ENCODE results near the gene MUC4.
"Not testable (repeated sequence)": the region's sequence is repeated elsewhere in the genome, so short reads cannot be mapped to it uniquely, and the experiment has no call there.

Gene MUC4

GRCh38 chr3:195715134-195715533 is 96.6 kb downstream of the MUC4 start:
- Histone ChIP-seq H3K4me2 (ENCODE audit: low read length) (no peak overlapping the region), H3K79me2 (ENCODE audit: control insufficient read depth, insufficient read depth, low read length) (no peaks in the 10 kb centered on the region), H2BK120ac (ENCODE audit: low read depth, low read length) (no peak overlapping the region), H2BK15ac (replicated peaks; ENCODE audit: low read depth) (no peak overlapping the region), H3K56ac (ENCODE audit: low read length) (no peak overlapping the region), H3K27ac (ENCODE audit: low read depth, low read length) (no peak overlapping the region), H3K9ac (ENCODE audit: low read length) (no peak overlapping the region), H3K4me3 (ENCODE audit: low read length) (no peak overlapping the region), H3K4ac (ENCODE audit: low read depth, low read length) (no peak overlapping the region), H4K5ac (ENCODE audit: low read length) (no peak overlapping the region), H4K8ac (ENCODE audit: low read depth, low read length) (no peak overlapping the region), H2BK5ac (ENCODE audit: low read length) (no peak overlapping the region), H3K79me1 (ENCODE audit: low read length) (no peaks in the 10 kb centered on the region), H3K36me3 (ENCODE audit: control insufficient read depth, insufficient read depth, low read length) (no peaks in the 10 kb centered on the region), H3K27me3 (ENCODE audit: insufficient read depth, low read length, poor library complexity) (no peaks in the 10 kb centered on the region), H3K4me1 (ENCODE audit: control insufficient read depth, low read depth, low read length) (peaks cover 4% of the 10 kb centered on the region), H3K23ac (ENCODE audit: low read length) (no peak overlapping the region), H3K18ac (ENCODE audit: low read length) (no peak overlapping the region), H2AK5ac (ENCODE audit: low read length) (no peak overlapping the region)
- no CpG with 5 or more reads among the region's 4 CpGs for WGBS (ENCODE audit: extremely low coverage, insufficient coverage, low lambda C conversion rate)
- no peak for DNase-seq

- no peak overlapping the region for H2BK5ac ChIP-seq (ENCODE audit: low read length)
- H3K36me3 ChIP-seq (ENCODE audit: control insufficient read depth, insufficient read depth, low read length): no peaks in the 10 kb centered on the region
- no peaks in the 10 kb centered on the region for H3K27me3 ChIP-seq (ENCODE audit: insufficient read depth, low read length, poor library complexity)
- no peaks in the 10 kb centered on the region for H3K79me2 ChIP-seq (ENCODE audit: control insufficient read depth, insufficient read depth, low read length)
- WGBS (ENCODE audit: extremely low coverage, insufficient coverage, low lambda C conversion rate): no CpG with 5 or more reads among the region's 6 CpGs
- no peak overlapping the region for H3K4ac ChIP-seq (ENCODE audit: low read depth, low read length)
- no peak overlapping the region for H2BK15ac ChIP-seq (replicated peaks; ENCODE audit: low read depth)
- H4K8ac ChIP-seq (ENCODE audit: low read depth, low read length): no peak overlapping the region
- DNase-seq: no peak
- no peak overlapping the region for H3K4me2 ChIP-seq (ENCODE audit: low read length)
- no peak overlapping the region for H2BK120ac ChIP-seq (ENCODE audit: low read depth, low read length)
- H3K27ac ChIP-seq (ENCODE audit: low read depth, low read length): no peak overlapping the region
- H4K5ac ChIP-seq (ENCODE audit: low read length): no peak overlapping the region
- H3K18ac ChIP-seq (ENCODE audit: low read length): no peak overlapping the region
- no peak overlapping the region for H3K23ac ChIP-seq (ENCODE audit: low read length)
- peaks cover 4% of the 10 kb centered on the region for H3K4me1 ChIP-seq (ENCODE audit: control insufficient read depth, low read depth, low read length)
- no peak overlapping the region for H2AK5ac ChIP-seq (ENCODE audit: low read length)
- H3K9ac ChIP-seq (ENCODE audit: low read length): no peak overlapping the region
- H3K56ac ChIP-seq (ENCODE audit: low read length): no peak overlapping the region
- H3K79me1 ChIP-seq (ENCODE audit: low read length): no peaks in the 10 kb centered on the region
- H3K4me3 ChIP-seq (ENCODE audit: low read length): no peak overlapping the region
Measured at GRCh38 chr3:195714380-195715011, 97.2 kb downstream of the MUC4 start.

DNA sequence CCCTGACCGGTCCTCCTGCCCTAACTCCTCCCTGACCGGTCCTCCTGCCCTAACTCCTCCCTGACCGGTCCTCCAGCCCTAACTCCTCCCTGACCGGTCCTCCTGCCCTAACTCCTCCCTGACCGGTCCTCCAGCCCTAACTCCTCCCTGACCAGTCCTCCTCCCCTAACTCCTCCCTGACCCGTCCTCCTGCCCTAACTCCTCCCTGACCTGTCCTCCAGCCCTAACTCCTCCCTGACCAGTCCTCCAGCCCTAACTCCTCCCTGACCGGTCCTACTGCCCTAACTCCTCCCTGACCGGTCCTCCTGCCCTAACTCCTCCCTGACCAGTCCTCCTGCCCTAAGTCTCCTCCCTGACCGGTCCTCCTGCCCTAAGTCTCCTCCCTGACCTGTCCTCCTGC is 98.6 kb downstream of the MUC4 start:
- not testable (repeated sequence) for H4K5ac ChIP-seq (ENCODE audit: low read length); H2BK120ac ChIP-seq (ENCODE audit: low read depth, low read length); H3K27ac ChIP-seq (ENCODE audit: low read depth, low read length); H3K18ac ChIP-seq (ENCODE audit: low read length); H3K4me2 ChIP-seq (ENCODE audit: low read length); H3K27me3 ChIP-seq (ENCODE audit: insufficient read depth, low read length, poor library complexity); H3K4me1 ChIP-seq (ENCODE audit: control insufficient read depth, low read depth, low read length); H3K56ac ChIP-seq (ENCODE audit: low read length); H3K4me3 ChIP-seq (ENCODE audit: low read length); H2AK5ac ChIP-seq (ENCODE audit: low read length); H3K23ac ChIP-seq (ENCODE audit: low read length); H4K8ac ChIP-seq (ENCODE audit: low read depth, low read length); H2BK15ac ChIP-seq (replicated peaks; ENCODE audit: low read depth); H2BK5ac ChIP-seq (ENCODE audit: low read length); DNase-seq; H3K4ac ChIP-seq (ENCODE audit: low read depth, low read length); H3K79me1 ChIP-seq (ENCODE audit: low read length); H3K79me2 ChIP-seq (ENCODE audit: control insufficient read depth, insufficient read depth, low read length); H3K36me3 ChIP-seq (ENCODE audit: control insufficient read depth, insufficient read depth, low read length); H3K9ac ChIP-seq (ENCODE audit: low read length)
- WGBS (ENCODE audit: extremely low coverage, insufficient coverage, low lambda C conversion rate): no CpG with 5 or more reads among the region's 9 CpGs

DNA sequence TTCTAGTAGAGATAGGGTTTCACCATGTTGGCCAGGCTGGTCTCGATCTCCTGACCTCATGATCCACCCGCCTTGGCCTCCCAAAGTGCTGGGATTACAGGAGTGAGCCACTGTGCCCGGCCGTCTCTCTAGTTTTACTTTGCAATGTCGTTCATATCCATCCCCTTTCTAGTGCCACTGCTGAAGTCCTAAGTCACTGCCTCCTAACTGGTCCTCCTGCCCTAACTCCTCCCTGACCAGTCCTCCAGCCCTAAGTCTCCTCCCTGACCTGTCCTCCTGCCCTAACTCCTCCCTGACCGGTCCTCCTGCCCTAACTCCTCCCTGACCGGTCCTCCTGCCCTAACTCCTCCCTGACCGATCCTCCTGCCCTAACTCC is 99.2 kb downstream of the MUC4 start:
- DNase-seq; H3K23ac ChIP-seq (ENCODE audit: low read length); H2AK5ac ChIP-seq (ENCODE audit: low read length); H3K4me1 ChIP-seq (ENCODE audit: control insufficient read depth, low read depth, low read length); H3K56ac ChIP-seq (ENCODE audit: low read length); H3K18ac ChIP-seq (ENCODE audit: low read length); H3K4me2 ChIP-seq (ENCODE audit: low read length); H3K9ac ChIP-seq (ENCODE audit: low read length); H4K5ac ChIP-seq (ENCODE audit: low read length); H2BK15ac ChIP-seq (replicated peaks; ENCODE audit: low read depth); H3K36me3 ChIP-seq (ENCODE audit: control insufficient read depth, insufficient read depth, low read length); H3K27ac ChIP-seq (ENCODE audit: low read depth, low read length); H3K4ac ChIP-seq (ENCODE audit: low read depth, low read length); H2BK5ac ChIP-seq (ENCODE audit: low read length); H2BK120ac ChIP-seq (ENCODE audit: low read depth, low read length); H3K4me3 ChIP-seq (ENCODE audit: low read length); H3K79me1 ChIP-seq (ENCODE audit: low read length); H4K8ac ChIP-seq (ENCODE audit: low read depth, low read length); H3K27me3 ChIP-seq (ENCODE audit: insufficient read depth, low read length, poor library complexity); H3K79me2 ChIP-seq (ENCODE audit: control insufficient read depth, insufficient read depth, low read length): not testable (repeated sequence)
- no CpG with 5 or more reads among the region's 8 CpGs for WGBS (ENCODE audit: extremely low coverage, insufficient coverage, low lambda C conversion rate)

DNA sequence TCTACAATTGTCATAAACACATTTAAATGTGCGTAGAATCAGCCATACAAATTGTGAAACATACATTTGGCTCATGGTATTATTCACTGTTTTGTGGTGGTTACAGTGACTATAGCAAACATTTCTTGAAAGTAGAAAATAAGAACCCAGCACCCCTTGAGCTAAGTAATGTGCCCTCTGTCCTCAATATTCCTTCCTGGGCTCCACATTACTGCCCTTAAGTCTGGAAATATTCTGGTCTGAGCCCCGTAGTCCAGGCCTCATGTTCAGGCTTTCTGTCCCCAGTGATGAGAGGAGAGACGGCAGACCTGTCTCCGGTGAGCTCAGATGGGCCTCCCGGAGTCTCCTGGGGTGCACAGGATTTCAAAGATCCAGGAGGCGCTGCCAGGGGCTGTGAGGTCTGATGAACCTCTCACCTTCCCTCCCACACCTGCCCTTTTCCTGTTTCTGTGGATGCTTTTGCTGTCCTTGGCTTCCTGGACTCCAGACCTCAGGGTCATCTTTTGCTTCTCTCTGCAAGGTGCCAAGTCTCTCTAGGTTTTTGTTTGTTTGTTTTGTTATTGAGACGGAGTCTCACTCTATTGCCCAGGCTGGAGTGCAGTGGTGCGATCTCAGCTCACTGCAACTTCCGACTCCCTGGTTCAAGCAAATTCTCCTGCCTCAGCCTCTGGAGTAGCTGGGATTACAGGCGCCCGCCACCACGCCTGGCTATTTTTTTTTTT is 99.8 kb downstream of the MUC4 start:
- Histone ChIP-seq H2BK15ac (replicated peaks; ENCODE audit: low read depth) (no peak overlapping the region), H3K4me2 (ENCODE audit: low read length) (no peak overlapping the region), H3K79me1 (ENCODE audit: low read length) (no peaks in the 10 kb centered on the region), H3K18ac (ENCODE audit: low read length) (no peak overlapping the region), H4K5ac (ENCODE audit: low read length) (no peak overlapping the region), H3K27me3 (ENCODE audit: insufficient read depth, low read length, poor library complexity) (no peaks in the 10 kb centered on the region), H3K79me2 (ENCODE audit: control insufficient read depth, insufficient read depth, low read length) (no peaks in the 10 kb centered on the region), H3K36me3 (ENCODE audit: control insufficient read depth, insufficient read depth, low read length) (no peaks in the 10 kb centered on the region), H3K23ac (ENCODE audit: low read length) (no peak overlapping the region), H4K8ac (ENCODE audit: low read depth, low read length) (no peak overlapping the region), H2AK5ac (ENCODE audit: low read length) (no peak overlapping the region), H3K27ac (ENCODE audit: low read depth, low read length) (peak overlapping the region; percentile 55), H3K4me1 (ENCODE audit: control insufficient read depth, low read depth, low read length) (no peaks in the 10 kb centered on the region), H3K4me3 (ENCODE audit: low read length) (no peak overlapping the region), H2BK120ac (ENCODE audit: low read depth, low read length) (no peak overlapping the region), H3K4ac (ENCODE audit: low read depth, low read length) (no peak overlapping the region), H3K9ac (ENCODE audit: low read length) (no peak overlapping the region), H2BK5ac (ENCODE audit: low read length) (no peak overlapping the region), H3K56ac (ENCODE audit: low read length) (no peak overlapping the region)
- WGBS (ENCODE audit: extremely low coverage, insufficient coverage, low lambda C conversion rate): no CpG with 5 or more reads among the region's 12 CpGs
- no peak for DNase-seq
